Liver (tissue), 9 donors: ENCODE results near the gene UGT1A7. TPM values are rescaled to one million over a fixed set of nuclear protein-coding genes. Genes with fewer than 3 reads are reported as not detected.

Experiments
- DNase-seq: peaks from one replicate; pipeline ENCODE4 v3.0.0-alpha.2; 2017; ENCODE audit warnings: low spot score
- H3K27ac ChIP-seq, 2 donors: one replicate each; pipeline ENCODE4 v1.7.0; 2013; ENCODE audit warnings: inconsistent platforms in 2 of 2, low read length in 2 of 2, control low read depth in 1 of 2, low read depth in 1 of 2, mild to moderate bottlenecking in 1 of 2
- H3K27me3 ChIP-seq, 4 donors: one replicate each; pipeline versions ENCODE4 v1.6.1 to v1.7.0; 2013; ENCODE audit warnings: low read length in 3 of 4, inconsistent platforms in 1 of 4, mild to moderate bottlenecking in 1 of 4, moderate library complexity in 1 of 4; ENCODE audit not compliant: control insufficient read depth in 4 of 4, insufficient read depth in 4 of 4
- H3K36me3 ChIP-seq, 4 donors: one replicate each; pipeline versions ENCODE4 v1.6.1 to v1.7.0; 2013; ENCODE audit warnings: low read length in 3 of 4, mild to moderate bottlenecking in 3 of 4, low read depth in 1 of 4, moderate library complexity in 1 of 4; ENCODE audit not compliant: control insufficient read depth in 4 of 4, insufficient read depth in 3 of 4
- H3K4me1 ChIP-seq, 4 donors: one replicate each; pipeline versions ENCODE4 v1.6.1 to v1.7.0; 2013; ENCODE audit warnings: low read length in 3 of 4, mild to moderate bottlenecking in 3 of 4, moderate library complexity in 1 of 4; ENCODE audit not compliant: control insufficient read depth in 4 of 4, insufficient read depth in 4 of 4
- H3K4me3 ChIP-seq, 3 donors: one replicate each; pipeline versions ENCODE4 v1.6.1 to v1.7.0; 2013; ENCODE audit warnings: low read length in 3 of 3, control low read depth in 1 of 3, low read depth in 1 of 3, mild to moderate bottlenecking in 1 of 3
- H3K9ac ChIP-seq, 2 donors: one replicate each; pipeline ENCODE4 v1.7.0; 2013; ENCODE audit warnings: low read length in 2 of 2, mild to moderate bottlenecking in 2 of 2, moderate library complexity in 2 of 2, control low read depth in 1 of 2, low read depth in 1 of 2
- H3K9me3 ChIP-seq, 4 donors: one replicate each; pipeline versions ENCODE4 v1.6.1 to v1.7.0; 2013; ENCODE audit warnings: low read length in 3 of 4; ENCODE audit not compliant: control insufficient read depth in 4 of 4
- EGR1 ChIP-seq, 2 donors: IDR thresholded peaks; 2 replicates each; pipeline ENCODE4 v1.6.1; 2016 to 2018; ENCODE audit warnings: antibody characterized with exemption in 2 of 2, low read depth in 2 of 2
- FOXA1 ChIP-seq: IDR thresholded peaks from 2 replicates; pipeline ENCODE4 v1.6.1; 2016; ENCODE audit warnings: antibody characterized with exemption
- FOXA2 ChIP-seq: IDR thresholded peaks from 2 replicates; pipeline ENCODE4 v1.6.1; 2016; ENCODE audit warnings: antibody characterized with exemption
- GABPA ChIP-seq, 2 donors: IDR thresholded peaks in 1 of 2; conservative IDR thresholded peaks in 1 of 2; 2 replicates each; pipeline ENCODE4 v1.6.1; 2016; ENCODE audit warnings: antibody characterized with exemption in 2 of 2, mild to moderate bottlenecking in 1 of 2, moderate library complexity in 1 of 2
- HNF4A ChIP-seq, 2 donors: conservative IDR thresholded peaks; 2 replicates each; pipeline ENCODE4 v1.6.1; 2016; ENCODE audit warnings: antibody characterized with exemption in 2 of 2, mild to moderate bottlenecking in 2 of 2
- HNF4G ChIP-seq: IDR thresholded peaks from 2 replicates; pipeline ENCODE4 v1.6.1; 2016; ENCODE audit warnings: antibody characterized with exemption
- JUND ChIP-seq, 2 donors: IDR thresholded peaks; 2 replicates each; pipeline ENCODE4 v1.6.1; 2016; ENCODE audit warnings: antibody characterized with exemption in 2 of 2
- NR2F2 ChIP-seq: IDR thresholded peaks from 2 replicates; pipeline ENCODE4 v1.6.1; 2016; ENCODE audit warnings: antibody characterized with exemption
- RAD21 ChIP-seq, 2 donors: IDR thresholded peaks; 2 replicates each; pipeline ENCODE4 v1.6.1; 2016; ENCODE audit warnings: antibody characterized with exemption in 2 of 2, mild to moderate bottlenecking in 2 of 2
- RXRA ChIP-seq, 2 donors: IDR thresholded peaks; 2 replicates each; pipeline ENCODE4 v1.6.1; 2017 to 2018; ENCODE audit warnings: antibody characterized with exemption in 2 of 2, mild to moderate bottlenecking in 1 of 2
- SP1 ChIP-seq: IDR thresholded peaks from 2 replicates; pipeline ENCODE4 v1.6.1; 2018; ENCODE audit warnings: antibody characterized with exemption, mild to moderate bottlenecking
- TAF1 ChIP-seq: conservative IDR thresholded peaks from 2 replicates; pipeline ENCODE4 v1.6.1; 2016; ENCODE audit warnings: antibody characterized with exemption, mild to moderate bottlenecking
- YY1 ChIP-seq: IDR thresholded peaks from 2 replicates; pipeline ENCODE4 v1.6.1; 2016; ENCODE audit warnings: antibody characterized with exemption, mild to moderate bottlenecking
- WGBS: extraction: QIAGEN DNeasy Blood & Tissue Kit; methylation state at CpG from one replicate; pipeline ENCODE4 v1.1.7; 2013; 5-methylcytosine and 5-hydroxymethylcytosine counted together
- polyA plus RNA-seq, 2 donors: library from polyadenylated mRNA; stranded (reverse) in 1 of 2; unstranded in 1 of 2; fragments of 200-250 nt in 1 of 2; fragments of >200 nt in 1 of 2; fragmentation: Nextera tagmentation in 1 of 2; extraction: Ambion mirVana in 1 of 2; gene quantifications; one replicate each; pipeline versions ENCODE4 v1.2.1 to v1.2.3, GENCODE V29; 2013 to 2015
- total RNA-seq, 2 donors: library from RNA; depleted of rRNA; stranded (reverse); fragments of >200 nt; gene quantifications; one replicate each; pipeline ENCODE4 v1.2.3, GENCODE V29; 2014
- TF ChIP-seq, protein P1 (sequence below): IDR thresholded peaks from 2 replicates; pipeline ENCODE4 v1.6.1; 2016; ENCODE audit warnings: antibody characterized with exemption
- TF ChIP-seq, protein P2 (sequence below): IDR thresholded peaks from 2 replicates; pipeline ENCODE4 v1.6.1; 2016; ENCODE audit warnings: antibody characterized with exemption, mild to moderate bottlenecking
- TF ChIP-seq, protein P3 (sequence below): IDR thresholded peaks from 2 replicates; pipeline ENCODE4 v1.6.1; 2016; ENCODE audit warnings: antibody characterized with exemption
- TF ChIP-seq, protein P4 (sequence below): IDR thresholded peaks from 2 replicates; pipeline ENCODE4 v1.6.1; 2016; ENCODE audit warnings: antibody characterized with exemption
- donor health status: healthy.
- donor health status: healthy.
- donor health status: healthy.
- donor health status: healthy.
- donor health status: healthy.

Gene UGT1A7
- total and polyA plus RNA-seq, 4 donors, result 0.02 to 2.2 (median 0.38) TPM; not detected in 1

- TF ChIP-seq, protein P1, sequence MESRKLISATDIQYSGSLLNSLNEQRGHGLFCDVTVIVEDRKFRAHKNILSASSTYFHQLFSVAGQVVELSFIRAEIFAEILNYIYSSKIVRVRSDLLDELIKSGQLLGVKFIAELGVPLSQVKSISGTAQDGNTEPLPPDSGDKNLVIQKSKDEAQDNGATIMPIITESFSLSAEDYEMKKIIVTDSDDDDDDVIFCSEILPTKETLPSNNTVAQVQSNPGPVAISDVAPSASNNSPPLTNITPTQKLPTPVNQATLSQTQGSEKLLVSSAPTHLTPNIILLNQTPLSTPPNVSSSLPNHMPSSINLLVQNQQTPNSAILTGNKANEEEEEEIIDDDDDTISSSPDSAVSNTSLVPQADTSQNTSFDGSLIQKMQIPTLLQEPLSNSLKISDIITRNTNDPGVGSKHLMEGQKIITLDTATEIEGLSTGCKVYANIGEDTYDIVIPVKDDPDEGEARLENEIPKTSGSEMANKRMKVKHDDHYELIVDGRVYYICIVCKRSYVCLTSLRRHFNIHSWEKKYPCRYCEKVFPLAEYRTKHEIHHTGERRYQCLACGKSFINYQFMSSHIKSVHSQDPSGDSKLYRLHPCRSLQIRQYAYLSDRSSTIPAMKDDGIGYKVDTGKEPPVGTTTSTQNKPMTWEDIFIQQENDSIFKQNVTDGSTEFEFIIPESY, result peak; percentile 73
- TF ChIP-seq YY1, result peak; percentile 62
- TF ChIP-seq HNF4A (conservative IDR thresholded peaks at IDR 0.05), result peak; percentile 78 to 90
These were observed 13.0 kb upstream of the UGT1A7 start (continued) for GRCh38 chr2:233668605-233669260.

DNA sequence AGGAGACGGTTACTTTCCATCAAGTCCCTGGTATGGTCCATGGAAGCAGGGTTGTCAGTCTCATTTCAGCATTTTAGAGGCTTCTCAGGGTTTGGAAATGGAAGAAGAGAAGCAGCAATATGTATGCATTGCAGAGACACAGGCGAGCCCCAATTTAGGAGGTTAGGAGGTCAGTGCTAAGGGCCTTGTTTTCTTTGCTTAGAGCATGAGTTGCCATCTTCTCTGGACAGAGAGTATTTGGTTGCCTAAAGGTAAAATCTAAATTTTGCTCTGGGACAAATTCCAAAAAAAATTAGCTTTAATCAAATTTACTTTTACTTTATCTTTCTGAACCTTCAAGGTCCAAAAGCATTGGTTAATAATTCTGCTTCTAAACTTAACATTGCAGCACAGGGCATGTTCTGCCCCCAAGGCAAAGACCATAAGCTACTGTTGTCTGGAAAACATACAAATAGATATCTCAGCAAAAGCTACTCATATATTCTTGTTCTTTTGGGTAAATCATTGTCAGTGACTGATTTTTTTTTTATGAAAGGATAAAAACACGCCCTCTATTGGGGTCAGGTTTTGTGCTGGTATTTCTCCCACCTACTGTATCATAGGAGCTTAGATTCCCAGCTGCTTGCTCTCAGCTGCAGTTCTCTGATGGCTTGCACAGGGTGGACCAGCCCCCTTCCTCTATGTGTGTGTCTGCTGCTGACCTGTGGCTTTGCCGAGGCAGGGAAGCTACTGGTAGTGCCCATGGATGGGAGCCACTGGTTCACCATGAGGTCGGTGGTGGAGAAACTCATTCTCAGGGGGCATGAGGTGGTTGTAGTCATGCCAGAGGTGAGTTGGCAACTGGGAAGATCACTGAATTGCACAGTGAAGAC is 10.2 kb upstream of the UGT1A7 start, which contains the start of gene UGT1A9:
TSS of gene UGT1A9 (plus strand) at position 609 of the 872 bp plus-strand sequence. CDS start at position 646, 37 bp downstream.
- 50% methylated on average over 5 of the region's 5 CpGs for WGBS
- TF ChIP-seq RAD21 (IDR thresholded peaks at IDR 0.05) (peak in 1 of 2 donors; percentile 51), FOXA1 (no peak), JUND (IDR thresholded peaks at IDR 0.05) (peak in 1 of 2 donors; percentile 59), EGR1 (IDR thresholded peaks at IDR 0.05; ENCODE audit: low read depth in 2 of 2) (no peak), YY1 (peak; percentile 32), FOXA2 (no peak), SP1 (peak; percentile 88), GABPA (IDR thresholded peaks at IDR 0.05 in 1 of 2, conservative IDR thresholded peaks at IDR 0.05 in 1 of 2) (no peak), RXRA (IDR thresholded peaks at IDR 0.05) (peak; percentile 74 to 83), HNF4G (peak; percentile 77), HNF4A (conservative IDR thresholded peaks at IDR 0.05) (peak; percentile 98), TAF1 (peak; percentile 62), NR2F2 (no peak)
- TF ChIP-seq, protein P2, sequence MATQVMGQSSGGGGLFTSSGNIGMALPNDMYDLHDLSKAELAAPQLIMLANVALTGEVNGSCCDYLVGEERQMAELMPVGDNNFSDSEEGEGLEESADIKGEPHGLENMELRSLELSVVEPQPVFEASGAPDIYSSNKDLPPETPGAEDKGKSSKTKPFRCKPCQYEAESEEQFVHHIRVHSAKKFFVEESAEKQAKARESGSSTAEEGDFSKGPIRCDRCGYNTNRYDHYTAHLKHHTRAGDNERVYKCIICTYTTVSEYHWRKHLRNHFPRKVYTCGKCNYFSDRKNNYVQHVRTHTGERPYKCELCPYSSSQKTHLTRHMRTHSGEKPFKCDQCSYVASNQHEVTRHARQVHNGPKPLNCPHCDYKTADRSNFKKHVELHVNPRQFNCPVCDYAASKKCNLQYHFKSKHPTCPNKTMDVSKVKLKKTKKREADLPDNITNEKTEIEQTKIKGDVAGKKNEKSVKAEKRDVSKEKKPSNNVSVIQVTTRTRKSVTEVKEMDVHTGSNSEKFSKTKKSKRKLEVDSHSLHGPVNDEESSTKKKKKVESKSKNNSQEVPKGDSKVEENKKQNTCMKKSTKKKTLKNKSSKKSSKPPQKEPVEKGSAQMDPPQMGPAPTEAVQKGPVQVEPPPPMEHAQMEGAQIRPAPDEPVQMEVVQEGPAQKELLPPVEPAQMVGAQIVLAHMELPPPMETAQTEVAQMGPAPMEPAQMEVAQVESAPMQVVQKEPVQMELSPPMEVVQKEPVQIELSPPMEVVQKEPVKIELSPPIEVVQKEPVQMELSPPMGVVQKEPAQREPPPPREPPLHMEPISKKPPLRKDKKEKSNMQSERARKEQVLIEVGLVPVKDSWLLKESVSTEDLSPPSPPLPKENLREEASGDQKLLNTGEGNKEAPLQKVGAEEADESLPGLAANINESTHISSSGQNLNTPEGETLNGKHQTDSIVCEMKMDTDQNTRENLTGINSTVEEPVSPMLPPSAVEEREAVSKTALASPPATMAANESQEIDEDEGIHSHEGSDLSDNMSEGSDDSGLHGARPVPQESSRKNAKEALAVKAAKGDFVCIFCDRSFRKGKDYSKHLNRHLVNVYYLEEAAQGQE, result peak; percentile 65
- TF ChIP-seq, protein P3, sequence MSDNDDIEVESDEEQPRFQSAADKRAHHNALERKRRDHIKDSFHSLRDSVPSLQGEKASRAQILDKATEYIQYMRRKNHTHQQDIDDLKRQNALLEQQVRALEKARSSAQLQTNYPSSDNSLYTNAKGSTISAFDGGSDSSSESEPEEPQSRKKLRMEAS, result peak; percentile 38
- TF ChIP-seq, protein P1, result peak; percentile 72
- TF ChIP-seq, protein P4, sequence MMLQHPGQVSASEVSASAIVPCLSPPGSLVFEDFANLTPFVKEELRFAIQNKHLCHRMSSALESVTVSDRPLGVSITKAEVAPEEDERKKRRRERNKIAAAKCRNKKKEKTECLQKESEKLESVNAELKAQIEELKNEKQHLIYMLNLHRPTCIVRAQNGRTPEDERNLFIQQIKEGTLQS, result peak; percentile 57
- H3K9ac ChIP-seq, result peak within 1 kb of the TSS; percentile 37 to 94
- no peak for DNase-seq
- H3K4me1 ChIP-seq, result peaks cover 5 to 40% (median 26%) of the 10 kb centered on the region in 4 donors
- no peaks in the 10 kb centered on the region for H3K9me3 ChIP-seq
- peak within 1 kb of the TSS; percentile 45 to 69 (median 51) for H3K4me3 ChIP-seq
- H3K27ac ChIP-seq, result peak within 1 kb of the TSS; percentile 90 to 98
- H3K27me3 ChIP-seq, result no peaks in the 10 kb centered on the region
- H3K36me3 ChIP-seq, result no peaks in the 10 kb centered on the region
